SU-DHL-6 (cell line): ENCODE results near the gene VAPA.
A peak's percentile ranks its signal among the peaks of the same experiment; 100 is the strongest.

Experiments used
- CTCF ChIP-seq: fragments of 200-600 bp; sonication (generic); IDR thresholded peaks from one replicate; pipeline ENCODE4 v1.5.1; 2017; ENCODE audit warnings: antibody characterized with exemption, mild to moderate bottlenecking, low read length, moderate library complexity; ENCODE audit not compliant: insufficient read depth, poor library complexity, severe bottlenecking
- EZH2phosphoT487 ChIP-seq: fragments of 200-600 bp; sonication (generic), shearing (Covaris generic); conservative IDR thresholded peaks from 2 replicates; pipeline ENCODE4 v1.6.1; 2018; ENCODE audit warnings: mild to moderate bottlenecking, antibody characterized with exemption, low read length, moderate library complexity, mixed read lengths

DNA sequence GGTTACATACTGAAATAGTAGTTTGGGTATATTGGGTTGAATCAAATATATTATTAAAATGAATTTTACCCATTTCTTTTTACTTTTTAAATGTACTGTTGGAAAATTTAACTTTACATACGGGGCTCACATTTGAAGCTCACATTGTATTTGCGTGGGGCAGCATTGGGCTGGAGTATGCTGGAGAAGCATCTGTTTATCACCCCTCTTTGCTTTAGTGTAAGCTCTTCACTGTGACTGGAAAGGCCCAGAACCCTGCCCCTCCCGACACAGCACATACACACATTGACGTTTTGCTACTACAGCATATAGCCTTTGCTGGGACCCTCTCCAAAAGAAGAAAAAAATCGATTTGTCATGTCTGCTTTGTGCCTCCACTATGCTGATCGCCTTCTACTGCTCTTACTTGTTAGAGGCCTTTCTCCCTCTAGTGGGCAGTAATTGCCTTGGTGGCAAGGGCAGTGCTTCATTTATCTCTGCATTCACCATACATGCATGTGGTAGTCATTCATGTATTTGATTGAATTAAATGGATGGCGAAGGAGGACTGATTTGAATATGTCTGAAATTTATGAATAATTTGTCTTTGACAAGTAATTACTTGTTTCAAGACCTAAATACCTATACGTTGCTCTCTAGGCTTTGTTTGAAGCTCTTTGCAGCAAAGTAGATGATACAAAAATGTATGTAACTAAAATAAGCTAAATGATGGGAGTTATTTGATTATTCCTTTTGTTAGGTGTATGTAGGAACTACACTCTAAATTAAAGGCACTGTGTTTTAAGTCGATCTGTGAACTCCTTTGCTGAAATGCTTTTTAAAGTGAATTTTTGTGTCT, 37.4 kb downstream of the VAPA start:
- peak; percentile 27 for TF ChIP-seq CTCF
- no peak for TF ChIP-seq EZH2phosphoT487
